GM19395 (cell line): Measurements from ENCODE around the gene MID1IP1.

Experiments used
- ATAC-seq: cut with Tn5 transposase; IDR thresholded peaks from one replicate; pipeline ENCODE4 v1.9.1; 2021; ENCODE audit warnings: mild to moderate bottlenecking, moderate library complexity; ENCODE audit not compliant: unreplicated experiment

Gene MID1IP1

GRCh38 chrX:38811515-38812243 is 10.4 kb downstream of the MID1IP1 start:
- no peak for ATAC-seq

- no peak for ATAC-seq
These were observed 14.9 kb downstream of the MID1IP1 start for GRCh38 chrX:38816155-38816554.

- ATAC-seq = no peak
These were observed 15.9 kb downstream of the MID1IP1 start for GRCh38 chrX:38817004-38817703.

- no peak for ATAC-seq
These were observed 17.9 kb downstream of the MID1IP1 start for GRCh38 chrX:38819163-38819562.

GRCh38 chrX:38819709-38820108 is 18.4 kb downstream of the MID1IP1 start:
- no peak for ATAC-seq

- no peak for ATAC-seq
These were observed 19.5 kb downstream of the MID1IP1 start for GRCh38 chrX:38820751-38821150.

- no peak for ATAC-seq
These were observed 22.9 kb downstream of the MID1IP1 start for GRCh38 chrX:38824176-38824575.

GRCh38 chrX:38831949-38832348 is 30.7 kb downstream of the MID1IP1 start:
- ATAC-seq = no peak

GRCh38 chrX:38837389-38837788 is 36.1 kb downstream of the MID1IP1 start:
- ATAC-seq = no peak

GRCh38 chrX:38839277-38839676 is 38.0 kb downstream of the MID1IP1 start:
- ATAC-seq = no peak

GRCh38 chrX:38839944-38840343 is 38.7 kb downstream of the MID1IP1 start:
- ATAC-seq = no peak

- no peak for ATAC-seq
These were observed 40.5 kb downstream of the MID1IP1 start for GRCh38 chrX:38841750-38842149.

- ATAC-seq = no peak
These were observed 44.2 kb downstream of the MID1IP1 start for GRCh38 chrX:38845426-38845825.

- no peak for ATAC-seq
These were observed 46.1 kb downstream of the MID1IP1 start for GRCh38 chrX:38847206-38847902.

GRCh38 chrX:38847903-38848230 is 46.6 kb downstream of the MID1IP1 start:
- no peak for ATAC-seq

- ATAC-seq = no peak
These were observed 47.6 kb downstream of the MID1IP1 start for GRCh38 chrX:38848671-38849455.

- ATAC-seq = no peak
These were observed 49.7 kb downstream of the MID1IP1 start for GRCh38 chrX:38850807-38851544.

GRCh38 chrX:38854305-38854704 is 53.0 kb downstream of the MID1IP1 start:
- no peak for ATAC-seq
